Caki2 (cell line): Measurements from ENCODE around the gene RNU1-1. TPM values are rescaled to one million over a fixed set of nuclear protein-coding genes. Genes with fewer than 3 reads are reported as not detected.
"Not testable (repeated sequence)": the region's sequence is repeated elsewhere in the genome, so short reads cannot be mapped to it uniquely, and the experiment has no call there.

ENCODE experiments used
- DNase-seq: peaks from one replicate; pipeline ENCODE4 v3.0.0-alpha.2; 2015; ENCODE audit warnings: low read depth
- in situ Hi-C: cut with HindIII; loops from 2 replicates; pipeline ENCODE4 v1.10.0; 2016; ENCODE audit warnings: low sequenced_read_pairs, low pct_unique_long_range_greater_than_20kb, mixed read lengths
- total RNA-seq: library from RNA; depleted of rRNA; stranded (reverse); fragments of >200 nt; shearing (Covaris generic); gene quantifications from 2 replicates; pipeline ENCODE4 v1.2.3, GENCODE V29; 2014; ENCODE audit warnings: low replicate concordance; rRNA removed

Gene RNU1-1
- total RNA-seq, 1 experiment from 2014 or later, result not detected

GRCh38 chr1:16475771-16476770 is 38.0 kb downstream of the RNU1-1 start:
- in situ Hi-C loops, DNase-seq: not testable (repeated sequence)

DNA sequence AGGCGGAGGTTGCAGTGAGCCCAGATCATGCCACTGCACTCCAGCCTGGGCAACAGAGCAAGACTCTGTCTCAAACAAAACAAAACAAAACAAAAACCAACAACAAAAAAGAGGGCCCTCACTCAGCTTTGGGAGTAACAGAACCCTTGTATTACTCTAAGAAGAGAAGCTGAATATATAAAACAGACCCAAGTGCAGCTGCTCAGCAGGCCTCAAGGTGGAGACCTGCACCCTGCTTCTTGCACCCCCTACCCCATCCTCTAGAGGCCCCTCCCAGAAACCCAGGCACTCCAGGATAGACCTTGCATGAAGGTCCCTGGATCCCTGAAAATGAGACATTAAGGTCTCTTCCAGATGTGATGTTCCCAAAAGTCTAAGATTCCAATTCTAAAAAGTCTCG is 39.2 kb downstream of the RNU1-1 start:
- DNase-seq, in situ Hi-C loops: not testable (repeated sequence)

DNA sequence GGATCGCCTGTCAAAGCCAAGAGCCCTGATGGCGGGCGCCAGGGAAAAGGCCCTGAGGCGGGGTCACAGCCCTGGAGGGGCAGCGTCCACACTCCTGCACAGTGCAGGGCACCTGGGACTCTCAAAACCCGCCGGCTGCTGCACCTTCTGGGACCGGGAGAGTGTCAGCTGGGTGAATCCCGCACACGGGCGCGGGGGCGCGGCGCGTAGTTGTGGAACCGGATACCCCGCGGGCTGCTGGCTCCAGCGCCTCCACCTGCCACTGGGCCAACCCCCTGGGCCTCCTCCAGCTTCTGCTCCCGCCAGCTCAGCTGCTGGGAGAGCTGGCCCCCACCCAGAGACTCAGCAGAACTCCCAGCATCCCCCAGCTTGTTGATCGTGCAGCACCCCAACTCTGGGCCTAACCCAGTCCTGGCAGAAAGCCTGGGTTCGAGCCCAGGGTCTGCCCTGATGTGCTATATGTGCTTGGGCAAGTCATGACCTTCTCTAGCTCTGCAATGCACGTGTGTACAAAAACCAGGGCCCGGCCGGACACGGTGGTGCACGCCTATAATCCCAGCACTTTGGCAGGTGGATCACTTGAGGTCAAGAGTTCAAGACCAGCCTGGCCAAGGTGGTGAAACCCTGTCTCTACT is 39.8 kb downstream of the RNU1-1 start:
- in situ Hi-C loops, result no loop called here
- DNase-seq, result no peak

GRCh38 chr1:16468558-16468957 is 45.5 kb downstream of the RNU1-1 start:
- no peak for DNase-seq
- in situ Hi-C loops, result no loop called here

GRCh38 chr1:16464917-16465625 is 49.0 kb downstream of the RNU1-1 start:
- no peak for DNase-seq
- in situ Hi-C loops, result no loop called here

Other genes starting within 250 kb of the RNU1-1 start
- gene FBXO42, start 161.8 kb downstream of the RNU1-1 start, total RNA-seq, result 11.4 and 24.2 TPM in 2 replicates
- 114 and 125 TPM in 2 replicates for gene SZRD1, start 147.0 kb downstream of the RNU1-1 start, total RNA-seq
- gene SPATA21, start 76.9 kb downstream of the RNU1-1 start, total RNA-seq, result not detected in 2 replicates
- gene NECAP2, start 73.6 kb downstream of the RNU1-1 start, total RNA-seq, result 65.2 and 95.0 TPM in 2 replicates
- 13.3 and 24.5 TPM in 2 replicates for gene NBPF1, start 99.3 kb upstream of the RNU1-1 start, total RNA-seq
- gene RNU1-3, start 152.7 kb upstream of the RNU1-1 start, total RNA-seq, result not detected in 2 replicates
- not detected in 2 replicates for gene RNU1-4, start 226.2 kb upstream of the RNU1-1 start, total RNA-seq